K562 (cell line): ENCODE data around the gene LAMTOR1. TPM values are rescaled to one million over a fixed set of nuclear protein-coding genes. Genes with fewer than 3 reads are reported as not detected.
A peak's percentile ranks its signal among the peaks of the same experiment; 100 is the strongest.

Experiments used
- CREM ChIP-seq: IDR thresholded peaks from 2 replicates; pipeline ENCODE4 v1.6.1; 2014; ENCODE audit warnings: antibody characterized with exemption, low read depth
- EWSR1 ChIP-seq: fragments of 450-650 bp; IDR thresholded peaks from 2 replicates; pipeline ENCODE4 v1.6.1; 2018; ENCODE audit warnings: borderline replicate concordance, mild to moderate bottlenecking, low read depth, moderate library complexity; ENCODE audit not compliant: partially characterized antibody
- FOXJ2 ChIP-seq: fragments of 200-800 bp; sonication (Bioruptor generic); IDR thresholded peaks from 2 replicates; pipeline ENCODE4 v1.6.1; 2016; ENCODE audit warnings: missing genetic modification characterization, missing compliant biosample characterization
- FOXJ3 ChIP-seq: sonication (generic); formaldehyde crosslinking; IDR thresholded peaks from 2 replicates; pipeline ENCODE4 v1.4.0; 2020; ENCODE audit warnings: mild to moderate bottlenecking, missing genetic modification reagents
- MGA ChIP-seq: fragments of 450-650 bp; IDR thresholded peaks from 2 replicates; pipeline ENCODE4 v1.6.1; 2016; ENCODE audit warnings: mild to moderate bottlenecking, moderate library complexity
- PBX2 ChIP-seq, 2 experiments: IDR thresholded peaks in 1 of 2; conservative IDR thresholded peaks in 1 of 2; 2 replicates each; pipeline ENCODE4 v1.6.1; 2016; ENCODE audit warnings: low read depth in 2 of 2, mild to moderate bottlenecking in 1 of 2, missing compliant biosample characterization in 1 of 2, missing genetic modification characterization in 1 of 2, moderate library complexity in 1 of 2
- PHTF2 ChIP-seq: fragments of 250-450 bp; sonication (Bioruptor Pico); IDR thresholded peaks from 2 replicates; pipeline ENCODE4 v1.5.0; 2021; ENCODE audit warnings: mild to moderate bottlenecking
- RAD21 ChIP-seq, 2 experiments: fragments of 250-450 bp in 1 of 2; fragments of 450-650 bp in 1 of 2; sonication (Bioruptor Pico) in 1 of 2; formaldehyde crosslinking in 1 of 2; IDR thresholded peaks in 1 of 2; conservative IDR thresholded peaks in 1 of 2; 2 replicates each; pipeline versions ENCODE4 v1.4.0 to v1.8.0; 2020 to 2022; ENCODE audit warnings: mild to moderate bottlenecking in 2 of 2, moderate library complexity in 1 of 2
- ZNF436 ChIP-seq: fragments of 250-450, 450-650 bp; sonication (Bioruptor Pico); formaldehyde crosslinking; IDR thresholded peaks from 2 replicates; pipeline ENCODE4 v1.7.0; 2020; ENCODE audit warnings: mild to moderate bottlenecking
- ZNF507 ChIP-seq: conservative IDR thresholded peaks from 2 replicates; pipeline ENCODE4 v1.6.1; 2017; ENCODE audit warnings: missing genetic modification characterization, missing compliant biosample characterization
- ZNF740 ChIP-seq, 3 experiments: fragments of 200-800 bp in 1 of 3; sonication (Bioruptor generic) in 1 of 3; sonication (generic) in 1 of 3; formaldehyde crosslinking in 1 of 3; IDR thresholded peaks; 2 replicates each; pipeline versions ENCODE4 v1.6.1 to v1.8.0; 2016 to 2022; ENCODE audit warnings: mild to moderate bottlenecking in 2 of 3, missing compliant biosample characterization in 2 of 3, missing genetic modification characterization in 2 of 3, missing genetic modification reagents in 1 of 3
- ZSCAN29 ChIP-seq: fragments of 450-650 bp; IDR thresholded peaks from 2 replicates; pipeline ENCODE4 v1.6.1; 2017
- polyA plus RNA-seq, 8 experiments: library from polyadenylated mRNA; depleted of rRNA in 4 of 8; stranded (reverse) in 5 of 8; unstranded in 3 of 8; fragments of >200 nt; fragmentation: Nextera tagmentation in 2 of 8; fragmentation: Illumina TruSeq in 1 of 8; extraction: Ambion mirVana in 2 of 8; extraction: Trizol in 1 of 8; gene quantifications; 2 replicates each; pipeline versions ENCODE4 v1.2.1 to v1.2.3, GENCODE V29; 2011 to 2014; ENCODE audit warnings: inconsistent platforms in 1 of 8, missing spikeins in 1 of 8
- total RNA-seq, 7 experiments: library from RNA; depleted of rRNA in 6 of 7; stranded (reverse); fragments of >200 nt in 6 of 7; fragmentation: Illumina TruSeq in 2 of 7; extraction: Trizol in 2 of 7; gene quantifications; 2 replicates each; pipeline versions ENCODE4 v1.2.1 to v1.2.3, GENCODE V29; 2011 to 2021; ENCODE audit warnings: low replicate concordance in 1 of 7

LAMTOR1 gene
- total and polyA plus RNA-seq, 9 of the 15 experiments (the other 6 are each of a cell fraction or from before 2014, with no cell fraction given) = 62.6 to 104 (median 85.3) TPM

GRCh38 chr11:72079819-72080325 is 23.2 kb downstream of the LAMTOR1 start (continued):
- no peak for TF ChIP-seq PBX2 (CRISPR knock-in tag; IDR thresholded peaks at IDR 0.05; ENCODE audit: low read depth)
- TF ChIP-seq PBX2 (tag; conservative IDR thresholded peaks at IDR 0.05; ENCODE audit: low read depth) = no peak
- TF ChIP-seq ZNF436 (CRISPR knock-in tag) = no peak
- no peak for TF ChIP-seq CREM
- TF ChIP-seq FOXJ3 (CRISPR knock-in tag) = no peak
- TF ChIP-seq PHTF2 (CRISPR knock-in tag) = no peak
- TF ChIP-seq RAD21 (CRISPR knock-in tag; conservative IDR thresholded peaks at IDR 0.05 in 1 of 2, IDR thresholded peaks at IDR 0.05 in 1 of 2) = no peak
- TF ChIP-seq ZNF507 (tag) = no peak
- no peak for TF ChIP-seq FOXJ2 (tag)
- no peak for TF ChIP-seq ZSCAN29
- TF ChIP-seq EWSR1 = no peak
- no peak for TF ChIP-seq MGA
- no peak; the same call in 1 of the 2 replicates for TF ChIP-seq ZNF740 (CRISPR knock-in tag; IDR thresholded peaks at IDR 0.05)
- peak in 1 of 2 experiments; percentile 93; a peak in 2 of 4 replicates for TF ChIP-seq ZNF740 (tag; IDR thresholded peaks at IDR 0.05)
